GM18951 (cell line): Measurements from ENCODE around the gene TSPEAR.

Source experiments
- POLR2A ChIP-seq: IDR thresholded peaks from 4 replicates; pipeline ENCODE4 v1.6.1; 2011; ENCODE audit warnings: mild to moderate bottlenecking; ENCODE audit not compliant: insufficient read length, insufficient read depth; ENCODE audit errors: extremely low read depth
- in situ Hi-C: fragments of 300-500 bp; cut with MboI; formaldehyde crosslinking; loops from one replicate; pipeline ENCODE4 v1.12.0; 2022; ENCODE audit warnings: low sequenced_read_pairs, mixed read lengths, inconsistent platforms; ENCODE audit not compliant: unreplicated experiment

Gene TSPEAR

GRCh38 chr21:44462086-44462833 lies 249.1 kb downstream of the TSPEAR start:
- TF ChIP-seq POLR2A, result no peak
- in situ Hi-C loops, result no loop called here

DNA sequence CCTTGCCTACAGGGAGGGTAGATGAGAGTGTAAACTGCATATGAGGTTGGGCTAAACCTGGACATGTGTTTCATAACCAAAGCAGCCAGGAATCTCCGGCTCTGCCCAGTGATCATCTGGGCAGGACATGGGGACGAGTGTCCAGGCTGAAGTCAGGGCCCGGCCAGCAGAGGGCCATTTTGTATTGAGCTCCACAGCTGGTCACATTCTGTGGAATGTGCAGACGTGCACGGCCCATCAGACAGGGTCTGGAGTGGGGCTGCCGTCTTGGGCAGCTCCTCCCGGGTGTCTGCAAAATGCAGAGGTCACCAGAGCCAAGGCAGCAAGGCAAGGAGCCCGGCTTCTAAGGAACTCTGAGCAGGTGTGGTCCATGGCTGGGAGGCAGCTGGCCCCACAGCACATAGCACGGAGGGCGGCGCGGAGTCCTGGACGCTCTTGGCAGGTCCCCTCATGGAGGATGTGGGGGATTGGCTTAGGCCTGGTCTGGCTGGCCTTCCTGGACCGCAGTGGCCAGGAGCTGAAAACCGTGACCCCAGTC lies 249.8 kb downstream of the TSPEAR start:
- in situ Hi-C loops, result no loop called here
- TF ChIP-seq POLR2A, result no peak

GRCh38 chr21:44461005-44461404 lies 250.4 kb downstream of the TSPEAR start:
- in situ Hi-C loops, result no loop called here
- TF ChIP-seq POLR2A, result no peak

- TF ChIP-seq POLR2A, result no peak
- in situ Hi-C loops, result no loop called here
These were observed 251.0 kb downstream of the TSPEAR start for GRCh38 chr21:44460441-44460755.

DNA sequence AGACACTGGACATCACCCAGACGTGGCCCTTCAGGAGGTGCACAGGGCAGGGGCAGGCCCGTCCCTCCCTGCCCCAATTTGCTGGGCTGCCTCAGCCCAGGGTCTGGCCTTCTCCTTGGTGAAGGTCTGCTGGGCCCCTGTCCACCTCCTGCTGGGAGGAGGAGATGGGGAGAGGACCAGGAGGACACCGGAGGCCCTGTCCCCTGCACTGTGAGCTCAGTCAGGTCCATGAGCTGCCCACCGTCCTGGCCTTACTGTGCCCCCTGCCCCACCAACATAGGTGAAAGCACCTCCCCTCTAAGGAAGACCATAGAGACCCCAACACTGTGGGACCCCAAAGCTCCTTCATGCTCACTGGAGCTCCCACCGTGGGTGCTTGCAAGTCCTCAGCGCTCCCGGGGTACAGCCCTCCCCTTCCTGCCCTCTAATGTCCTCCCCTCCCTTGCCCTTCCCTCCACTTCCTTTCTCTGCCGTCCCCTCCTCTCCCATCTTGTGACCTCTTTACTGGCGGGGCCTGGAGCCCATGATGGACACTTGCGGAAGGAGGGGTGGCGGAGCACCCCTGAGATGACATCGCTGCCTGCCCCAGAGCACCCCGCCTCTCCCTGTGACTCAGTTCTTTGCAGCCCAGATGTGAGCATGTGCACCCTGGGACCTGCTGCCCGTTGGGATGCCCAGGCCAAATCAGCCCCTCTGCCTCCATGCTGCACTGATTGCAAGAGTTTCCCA lies 251.5 kb downstream of the TSPEAR start:
- in situ Hi-C loops, result no loop called here

GRCh38 chr21:44458971-44459711 lies 252.2 kb downstream of the TSPEAR start:
- TF ChIP-seq POLR2A, result no peak
- in situ Hi-C loops, result no loop called here

More for the DNA sequence above, 251.5 kb downstream of the TSPEAR start:
- TF ChIP-seq POLR2A, result no peak

DNA sequence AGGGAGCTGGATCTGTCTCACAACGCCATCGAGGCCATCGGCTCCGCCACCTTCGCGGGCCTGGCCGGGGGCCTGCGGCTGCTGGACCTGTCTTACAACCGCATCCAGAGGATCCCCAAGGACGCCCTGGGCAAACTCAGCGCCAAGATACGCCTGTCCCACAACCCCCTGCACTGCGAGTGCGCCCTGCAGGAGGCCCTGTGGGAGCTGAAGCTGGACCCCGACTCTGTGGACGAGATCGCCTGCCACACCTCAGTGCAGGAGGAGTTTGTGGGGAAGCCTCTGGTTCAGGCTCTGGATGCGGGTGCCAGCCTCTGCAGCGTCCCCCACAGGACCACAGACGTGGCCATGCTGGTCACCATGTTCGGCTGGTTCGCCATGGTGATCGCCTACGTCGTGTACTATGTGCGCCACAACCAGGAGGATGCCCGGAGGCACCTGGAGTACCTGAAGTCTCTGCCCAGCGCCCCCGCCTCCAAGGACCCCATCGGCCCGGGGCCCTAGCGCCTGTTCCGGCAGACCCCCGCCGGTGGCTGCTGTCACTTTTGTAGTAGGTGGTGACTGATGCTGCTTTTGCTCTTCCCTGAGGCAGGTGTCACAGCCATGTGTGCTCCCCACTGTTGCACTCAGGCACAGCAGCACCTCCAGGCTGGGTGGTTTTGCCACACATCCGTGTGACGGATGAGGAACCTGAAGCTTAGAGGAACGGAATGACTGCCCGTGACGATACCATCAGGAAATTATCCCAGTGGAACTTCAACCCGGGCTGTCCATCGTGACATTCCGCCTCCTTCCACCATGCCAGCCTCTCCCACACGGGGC lies 254.2 kb downstream of the TSPEAR start:
- in situ Hi-C loops, result no loop called here

GRCh38 chr21:44456214-44456914 lies 255.0 kb downstream of the TSPEAR start:
- in situ Hi-C loops, result no loop called here
- no peak for TF ChIP-seq POLR2A

More for the DNA sequence above, 254.2 kb downstream of the TSPEAR start:
- TF ChIP-seq POLR2A, result no peak

DNA sequence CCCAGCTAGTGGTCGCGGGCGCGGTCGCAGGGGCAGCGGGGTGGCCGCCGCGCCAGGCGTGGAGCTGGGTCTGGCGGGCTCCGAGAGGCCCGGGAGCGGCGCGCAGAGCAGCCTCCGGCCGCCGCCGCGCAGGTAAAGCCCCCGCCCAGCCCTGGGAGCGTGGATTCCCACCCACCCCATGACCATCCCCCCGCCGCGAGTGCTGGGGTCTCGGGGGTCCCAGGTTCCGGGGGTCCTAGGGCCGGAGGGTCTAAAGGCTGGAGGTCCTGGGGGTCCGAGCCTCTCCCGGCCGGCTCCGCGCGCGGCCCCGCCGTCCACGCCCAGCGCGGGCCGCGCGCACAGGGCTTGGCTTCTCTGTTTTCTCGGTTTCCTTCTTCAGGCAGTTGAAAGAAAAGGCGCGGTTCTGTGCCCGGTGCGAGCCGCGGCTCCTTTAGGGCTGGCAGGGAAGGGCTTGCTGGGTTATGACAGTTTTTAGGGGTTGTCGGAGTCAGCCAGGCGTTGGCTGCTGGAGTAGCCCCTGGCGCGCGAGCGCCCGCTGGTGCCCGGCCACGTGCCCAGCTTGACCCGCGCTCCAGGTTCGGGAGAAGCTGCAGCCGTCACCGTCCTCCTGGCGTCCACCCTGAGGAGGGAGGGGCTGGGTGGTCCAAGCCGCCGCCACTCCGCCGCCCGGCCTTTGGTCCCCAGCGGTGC lies 255.7 kb downstream of the TSPEAR start:
- in situ Hi-C loops, result no loop called here
- no peak for TF ChIP-seq POLR2A

- no peak for TF ChIP-seq POLR2A
- in situ Hi-C loops, result no loop called here
These were observed 256.4 kb downstream of the TSPEAR start, which contains the start of gene LRRC3 for GRCh38 chr21:44454747-44455523. LRRC3 (plus strand) TSS chr21:44455510; CDS start chr21:44456645, 1,135 bp downstream.

DNA sequence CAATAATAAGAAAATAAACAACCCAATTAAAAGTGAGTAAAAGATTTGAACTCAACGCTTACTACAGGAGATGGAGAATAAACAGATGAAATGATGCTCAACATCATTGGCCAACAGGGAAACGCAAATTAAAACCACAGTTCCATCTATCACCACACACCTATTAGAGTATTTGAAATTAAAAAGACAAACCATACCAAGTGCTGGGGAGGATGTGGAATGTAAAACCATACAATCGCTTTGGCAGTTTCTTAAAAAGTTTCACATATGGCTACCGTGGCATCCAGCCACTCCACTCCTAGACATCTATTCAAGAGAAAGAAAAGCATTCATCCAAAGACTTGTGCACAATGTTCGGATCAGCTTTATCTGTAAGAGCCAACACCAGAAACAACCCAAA lies 257.3 kb downstream of the TSPEAR start:
- TF ChIP-seq POLR2A, result no peak
- in situ Hi-C loops, result no loop called here
